Adrenal gland (tissue), 12 donors: ENCODE results near the gene KCNJ8. TPM values are rescaled to one million over a fixed set of nuclear protein-coding genes. Genes with fewer than 3 reads are reported as not detected.
"Not testable (repeated sequence)": the region's sequence is repeated elsewhere in the genome, so short reads cannot be mapped to it uniquely, and the experiment has no call there.

Experiments used
- DNase-seq, 7 donors: peaks; one replicate each; pipeline ENCODE4 v3.0.0-alpha.2; 2019 to 2020
- H3K27ac ChIP-seq, 5 donors: fragments of 200-600 bp; sonication (generic) in 4 of 5; 1 replicate in 3 of 5; 2 replicates in 2 of 5; pipeline versions ENCODE4 v1.5.1 to v1.8.0; 2016 to 2020; ENCODE audit warnings: mild to moderate bottlenecking in 1 of 5
- H3K27me3 ChIP-seq: fragments of 200-600 bp; 2 replicates; pipeline ENCODE4 v1.8.0; 2021
- H3K36me3 ChIP-seq, 2 donors: fragments of 200-600 bp; replicated peaks in 1 of 2; 1 replicate in 1 of 2; 2 replicates in 1 of 2; pipeline versions ENCODE4 v1.5.1 to v1.8.0; 2018 to 2022
- H3K4me1 ChIP-seq, 2 donors: fragments of 200-600 bp; replicated peaks in 1 of 2; 1 replicate in 1 of 2; 2 replicates in 1 of 2; pipeline versions ENCODE4 v1.5.1 to v1.8.0; 2018 to 2021
- H3K4me3 ChIP-seq, 4 donors: fragments of 200-600 bp; sonication (generic) in 3 of 4; one replicate each; pipeline ENCODE4 v1.5.1; 2016 to 2018
- H3K9me3 ChIP-seq, 3 donors: fragments of 200-600 bp; sonication (generic) in 1 of 3; replicated peaks in 1 of 3; 1 replicate in 2 of 3; 2 replicates in 1 of 3; pipeline versions ENCODE4 v1.5.1 to v1.8.0; 2016 to 2021
- CTCF ChIP-seq, 6 experiments: fragments of 450-650 bp in 4 of 6; fragments of 200-600 bp in 2 of 6; sonication (generic) in 1 of 6; IDR thresholded peaks; 1 replicate in 5 of 6; 2 replicates in 1 of 6; pipeline versions ENCODE4 v1.5.1 to v1.8.0; 2016 to 2021; ENCODE audit warnings: antibody characterized with exemption in 6 of 6, mild to moderate bottlenecking in 2 of 6, moderate library complexity in 1 of 6
- POLR2A ChIP-seq, 2 donors: fragments of 450-650 bp; IDR thresholded peaks; one replicate each; pipeline ENCODE4 v1.6.1; 2017; ENCODE audit warnings: antibody characterized with exemption in 2 of 2, mild to moderate bottlenecking in 2 of 2, moderate library complexity in 1 of 2
- WGBS, 4 donors: extraction: QIAGEN DNeasy Blood & Tissue Kit in 2 of 4; methylation state at CpG; one replicate each; pipeline versions ENCODE4 v1.1.5 to v1.1.7; 2013 to 2017; 5-methylcytosine and 5-hydroxymethylcytosine counted together
- intact Hi-C, 2 donors: fragments of 100-400 bp; cut with DNase I; formaldehyde crosslinking; loops; one replicate each; pipeline versions ENCODE4 v1.14.1 to v1.15.0; 2022 to 2023
- polyA plus RNA-seq, 3 donors: library from polyadenylated mRNA; stranded (reverse); fragments of 200-250 nt in 2 of 3; fragments of 350-450 nt in 1 of 3; fragmentation: Illumina TruSeq in 1 of 3; extraction: RNeasy Lipid Tissue Mini Kit (QIAGEN cat#74804) in 1 of 3; gene quantifications; one replicate each; pipeline ENCODE4 v1.2.3, GENCODE V29; 2013 to 2014
- total RNA-seq, 9 donors: library from RNA; depleted of rRNA in 4 of 9; stranded (reverse); fragments of >200 nt in 4 of 9; fragments of 120-200 nt in 1 of 9; fragmentation: NEBNext Ultra II Directional in 1 of 9; extraction: Animal tissue kit (Norgen Biotek cat#: 25700) in 1 of 9; gene quantifications; one replicate each; pipeline versions ENCODE4 v1.1.0 to v1.2.4, GENCODE V29; 2013 to 2023
- donor health status: healthy with polysubstance abuse.
- donor health status: Bipolar disorder and iron deficiency.
- donor health status: DM: yes; HTN: yes; CAD: no.
- donor health status: DM: no; HTN: no; CAD: no.
- donor health status: DM: no; HTN: no; CAD: no.
- donor health status: DM: yes; HTN: yes; CAD: no.

KCNJ8 gene
- total and polyA plus RNA-seq, 12 donors: 7.9 to 70.5 (median 30.7) TPM

GRCh38 chr12:21814327-21814726 lies 39.8 kb upstream of the KCNJ8 start:
- DNase-seq: no peak
- Histone ChIP-seq H3K9me3 (no peaks in the 10 kb centered on the region), H3K36me3 (no peaks in the 10 kb centered on the region), H3K4me1 (peaks cover 0 to under 1% of the 10 kb centered on the region in 2 donors), H3K27ac (no peak overlapping the region), H3K4me3 (no peak overlapping the region), H3K27me3 (no peaks in the 10 kb centered on the region)
- TF ChIP-seq CTCF (IDR thresholded peaks at IDR 0.05): no peak
- TF ChIP-seq POLR2A (IDR thresholded peaks at IDR 0.05): no peak
- 82 to 89% (median 86%) methylated on average over 2 of the region's 2 CpGs for WGBS, 4 donors
- intact Hi-C loops: no loop called here

- TF ChIP-seq CTCF (IDR thresholded peaks at IDR 0.05): no peak
- no peak for TF ChIP-seq POLR2A (IDR thresholded peaks at IDR 0.05)
- Histone ChIP-seq H3K27me3 (no peaks in the 10 kb centered on the region), H3K9me3 (no peaks in the 10 kb centered on the region), H3K4me3 (no peak overlapping the region), H3K36me3 (no peaks in the 10 kb centered on the region), H3K27ac (no peak overlapping the region), H3K4me1 (no peaks in the 10 kb centered on the region)
- WGBS, 4 donors: 77 to 87% (median 83%) methylated on average over 3 of the region's 3 CpGs
- intact Hi-C loops: no loop called here
- DNase-seq: no peak
These were observed 39.2 kb upstream of the KCNJ8 start for GRCh38 chr12:21813751-21814150.

- no peak for DNase-seq
- Histone ChIP-seq H3K27ac (no peak overlapping the region), H3K36me3 (no peaks in the 10 kb centered on the region), H3K9me3 (no peaks in the 10 kb centered on the region), H3K4me3 (no peak overlapping the region), H3K27me3 (no peaks in the 10 kb centered on the region), H3K4me1 (no peaks in the 10 kb centered on the region)
- TF ChIP-seq POLR2A (IDR thresholded peaks at IDR 0.05) (no peak), CTCF (IDR thresholded peaks at IDR 0.05) (no peak)
- intact Hi-C loops: no loop called here
These were observed 38.6 kb upstream of the KCNJ8 start for GRCh38 chr12:21813125-21813524.

- WGBS, 4 donors: 76 to 90% (median 84%) methylated on average over 2 of the region's 2 CpGs
- intact Hi-C loops, DNase-seq, H3K4me3 ChIP-seq, H3K9me3 ChIP-seq, H3K27me3 ChIP-seq, H3K4me1 ChIP-seq, H3K36me3 ChIP-seq, H3K27ac ChIP-seq: not testable (repeated sequence)
These were observed 37.8 kb upstream of the KCNJ8 start for GRCh38 chr12:21812340-21812739.

GRCh38 chr12:21809100-21809499 lies 34.6 kb upstream of the KCNJ8 start:
- no peak for DNase-seq
- intact Hi-C loops: no loop called here
- no peaks in the 10 kb centered on the region for H3K27me3 ChIP-seq
- H3K4me1 ChIP-seq: no peaks in the 10 kb centered on the region
- TF ChIP-seq CTCF (IDR thresholded peaks at IDR 0.05) (no peak), POLR2A (IDR thresholded peaks at IDR 0.05) (no peak)
- no peak overlapping the region for H3K4me3 ChIP-seq
- H3K9me3 ChIP-seq: no peaks in the 10 kb centered on the region
- H3K27ac ChIP-seq: no peak overlapping the region
- no peaks in the 10 kb centered on the region for H3K36me3 ChIP-seq
